Astrocyte (in vitro differentiated cells and primary cell): ENCODE results near the gene RNF121. TPM values are rescaled to one million over a fixed set of nuclear protein-coding genes. Genes with fewer than 3 reads are reported as not detected.

ENCODE experiments used
- DNase-seq: peaks from one replicate; pipeline ENCODE4 v3.0.0-alpha.2; 2010; ENCODE audit warnings: low read depth
- FAIRE-seq: peaks from 2 replicates; lab custom pipeline; 2011; peaks lifted over from hg19 to GRCh38; lab: Jason Lieb, UNC
- H2AFZ ChIP-seq: 2 replicates; pipeline ENCODE4 v1.6.0; 2012; ENCODE audit warnings: low read depth, low read length, inconsistent platforms
- H3K27ac ChIP-seq: 2 replicates; pipeline ENCODE4 v1.5.1; 2011; ENCODE audit warnings: low read depth, low read length, inconsistent platforms
- H3K27me3 ChIP-seq: 2 replicates; pipeline ENCODE4 v1.6.0; 2011; ENCODE audit warnings: low read length, inconsistent platforms; ENCODE audit not compliant: insufficient read depth
- H3K36me3 ChIP-seq: 2 replicates; pipeline ENCODE4 v1.5.1; 2011; ENCODE audit warnings: low read length, inconsistent platforms; ENCODE audit not compliant: insufficient read depth
- H3K4me1 ChIP-seq: 2 replicates; pipeline ENCODE4 v1.5.1; 2011; ENCODE audit warnings: low read length, inconsistent platforms; ENCODE audit not compliant: insufficient read depth
- H3K4me2 ChIP-seq: 2 replicates; pipeline ENCODE4 v1.6.0; 2012; ENCODE audit warnings: low read length, inconsistent platforms
- H3K4me3 ChIP-seq: 2 replicates; pipeline ENCODE4 v1.5.1; 2011; ENCODE audit warnings: low read depth, mild to moderate bottlenecking, low read length, inconsistent platforms; ENCODE audit not compliant: insufficient read depth
- H3K79me2 ChIP-seq: 2 replicates; pipeline ENCODE4 v1.6.0; 2012; ENCODE audit warnings: mild to moderate bottlenecking, low read length, inconsistent platforms; ENCODE audit not compliant: insufficient read depth
- H3K9ac ChIP-seq: 2 replicates; pipeline ENCODE4 v1.6.0; 2012; ENCODE audit warnings: mild to moderate bottlenecking, low read length, inconsistent platforms
- H3K9me3 ChIP-seq: 2 replicates; pipeline ENCODE4 v1.5.1; 2012; ENCODE audit warnings: low read depth, mild to moderate bottlenecking, low read length, inconsistent platforms; ENCODE audit not compliant: insufficient read depth
- H4K20me1 ChIP-seq: 2 replicates; pipeline ENCODE4 v1.6.0; 2012; ENCODE audit warnings: low read length, inconsistent platforms; ENCODE audit not compliant: insufficient read depth
- H3K27ac Mint-ChIP-seq: one replicate; pipeline ENCODE4 v1.8.0; 2021; ENCODE audit warnings: mild to moderate bottlenecking, mixed read lengths; ENCODE audit not compliant: unreplicated experiment
- H3K27me3 Mint-ChIP-seq: one replicate; pipeline ENCODE4 v1.8.0; 2021; ENCODE audit warnings: low read depth, mixed read lengths; ENCODE audit not compliant: unreplicated experiment
- H3K36me3 Mint-ChIP-seq: one replicate; pipeline ENCODE4 v1.8.0; 2021; ENCODE audit warnings: low read depth, mixed read lengths; ENCODE audit not compliant: unreplicated experiment
- H3K4me1 Mint-ChIP-seq: one replicate; pipeline ENCODE4 v1.8.0; 2021; ENCODE audit warnings: low read depth, mixed read lengths; ENCODE audit not compliant: unreplicated experiment
- H3K4me3 Mint-ChIP-seq: one replicate; pipeline ENCODE4 v1.8.0; 2021; ENCODE audit warnings: mild to moderate bottlenecking, moderate library complexity, mixed read lengths; ENCODE audit not compliant: unreplicated experiment
- H3K9me3 Mint-ChIP-seq: one replicate; pipeline ENCODE4 v1.8.0; 2021; ENCODE audit warnings: mild to moderate bottlenecking, mixed read lengths; ENCODE audit not compliant: unreplicated experiment
- EZH2 ChIP-seq: IDR thresholded peaks from 2 replicates; pipeline ENCODE4 v1.6.1; 2012; ENCODE audit warnings: mild to moderate bottlenecking, low read length, inconsistent platforms; ENCODE audit not compliant: insufficient read depth
- total RNA-seq: library from RNA; stranded (reverse); gene quantifications from 2 replicates; pipeline ENCODE4 v1.2.1, GENCODE V29; 2021
- TF ChIP-seq, protein P1 (sequence below): IDR thresholded peaks from 2 replicates; pipeline ENCODE4 v1.5.1; 2011; ENCODE audit warnings: low read depth, mild to moderate bottlenecking, inconsistent platforms, low read length, moderate library complexity; ENCODE audit not compliant: insufficient read depth

Gene RNF121
- total RNA-seq, 1 donor from 2014 or later, result 73.4 TPM

DNA sequence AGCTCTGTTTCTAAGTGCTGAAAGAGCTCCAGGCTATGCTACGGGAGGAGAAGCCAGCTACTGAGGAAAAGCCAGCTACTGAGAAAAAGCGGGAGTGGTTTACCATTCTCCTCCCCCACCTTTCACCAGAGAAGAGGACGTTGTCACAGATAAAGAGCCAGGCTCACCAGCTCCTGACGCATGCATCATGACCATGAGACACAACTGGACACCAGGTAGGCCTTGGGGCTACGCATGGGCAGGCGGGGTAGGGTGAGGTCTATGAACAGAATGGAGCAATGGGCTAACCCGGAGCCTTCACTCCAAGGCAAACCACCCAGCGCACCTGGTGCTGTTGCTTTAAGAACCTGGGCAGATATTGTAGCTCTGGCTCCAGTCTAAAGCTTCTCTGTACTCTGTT is 71.0 kb downstream of the RNF121 start:
- Histone ChIP-seq H3K36me3 (peaks cover 31% of the 10 kb centered on the region), H3K27ac (no peak overlapping the region), H3K27me3 (no peaks in the 10 kb centered on the region), H2AFZ (no peak overlapping the region), H3K9ac (no peak overlapping the region), H3K4me2 (no peak overlapping the region), H3K79me2 (peaks cover 8% of the 10 kb centered on the region), H3K4me3 (no peak overlapping the region), H3K4me1 (no peaks in the 10 kb centered on the region), H3K9me3 (no peaks in the 10 kb centered on the region), H4K20me1 (peaks cover 85% of the 10 kb centered on the region)
- FAIRE-seq (no peak), DNase-seq (no peak)
- H3K27ac Mint-ChIP-seq, result peak overlapping the region; percentile 18
- no peak for TF ChIP-seq EZH2
- peak overlapping the region; percentile 42 for H3K4me3 Mint-ChIP-seq
- H3K36me3 Mint-ChIP-seq, result peaks cover 42% of the 10 kb centered on the region
- H3K9me3 Mint-ChIP-seq, result peaks cover 2% of the 10 kb centered on the region
- no peaks in the 10 kb centered on the region for H3K27me3 Mint-ChIP-seq
- H3K4me1 Mint-ChIP-seq, result peaks cover 28% of the 10 kb centered on the region

DNA sequence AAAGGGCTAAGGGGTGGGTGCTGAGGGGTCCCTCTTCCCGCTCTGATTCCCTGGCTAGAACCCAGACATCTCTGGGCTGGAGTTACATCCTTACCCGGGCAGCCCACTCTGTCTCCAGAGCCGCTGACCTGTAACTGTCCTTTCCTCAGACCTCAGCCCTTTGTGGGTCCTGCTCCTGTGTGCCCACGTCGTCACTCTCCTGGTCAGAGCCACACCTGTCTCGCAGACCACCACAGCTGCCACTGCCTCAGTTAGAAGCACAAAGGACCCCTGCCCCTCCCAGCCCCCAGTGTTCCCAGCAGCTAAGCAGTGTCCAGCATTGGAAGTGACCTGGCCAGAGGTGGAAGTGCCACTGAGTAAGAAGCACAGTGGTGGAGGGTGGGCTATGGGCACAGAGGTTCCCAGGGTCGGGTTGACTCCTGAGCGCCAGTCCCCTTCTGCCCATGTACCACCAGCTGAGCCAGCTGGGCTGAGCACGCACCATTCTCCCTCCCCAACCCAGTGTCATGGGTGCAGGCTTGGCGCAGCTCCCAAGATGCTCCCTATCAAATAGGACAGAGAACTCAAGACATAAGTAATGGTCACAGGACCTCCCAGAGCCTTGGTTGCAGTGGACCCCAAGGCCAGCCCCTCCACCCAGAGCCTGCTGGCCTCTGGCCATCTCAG is 71.5 kb downstream of the RNF121 start:
- H4K20me1 ChIP-seq, result peaks cover 85% of the 10 kb centered on the region
- TF ChIP-seq, protein P1, sequence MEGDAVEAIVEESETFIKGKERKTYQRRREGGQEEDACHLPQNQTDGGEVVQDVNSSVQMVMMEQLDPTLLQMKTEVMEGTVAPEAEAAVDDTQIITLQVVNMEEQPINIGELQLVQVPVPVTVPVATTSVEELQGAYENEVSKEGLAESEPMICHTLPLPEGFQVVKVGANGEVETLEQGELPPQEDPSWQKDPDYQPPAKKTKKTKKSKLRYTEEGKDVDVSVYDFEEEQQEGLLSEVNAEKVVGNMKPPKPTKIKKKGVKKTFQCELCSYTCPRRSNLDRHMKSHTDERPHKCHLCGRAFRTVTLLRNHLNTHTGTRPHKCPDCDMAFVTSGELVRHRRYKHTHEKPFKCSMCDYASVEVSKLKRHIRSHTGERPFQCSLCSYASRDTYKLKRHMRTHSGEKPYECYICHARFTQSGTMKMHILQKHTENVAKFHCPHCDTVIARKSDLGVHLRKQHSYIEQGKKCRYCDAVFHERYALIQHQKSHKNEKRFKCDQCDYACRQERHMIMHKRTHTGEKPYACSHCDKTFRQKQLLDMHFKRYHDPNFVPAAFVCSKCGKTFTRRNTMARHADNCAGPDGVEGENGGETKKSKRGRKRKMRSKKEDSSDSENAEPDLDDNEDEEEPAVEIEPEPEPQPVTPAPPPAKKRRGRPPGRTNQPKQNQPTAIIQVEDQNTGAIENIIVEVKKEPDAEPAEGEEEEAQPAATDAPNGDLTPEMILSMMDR, result no peak
- no peak for TF ChIP-seq EZH2
- Mint-ChIP-seq H3K27me3 (no peaks in the 10 kb centered on the region), H3K4me3 (no peak overlapping the region), H3K4me1 (peaks cover 28% of the 10 kb centered on the region), H3K27ac (no peak overlapping the region), H3K36me3 (peaks cover 39% of the 10 kb centered on the region), H3K9me3 (peaks cover 2% of the 10 kb centered on the region)
- H3K9me3 ChIP-seq, result no peaks in the 10 kb centered on the region
- FAIRE-seq (no peak), DNase-seq (no peak)
- H3K27me3 ChIP-seq, result no peaks in the 10 kb centered on the region
- peaks cover 37% of the 10 kb centered on the region for H3K36me3 ChIP-seq
- no peak overlapping the region for H2AFZ ChIP-seq
- H3K79me2 ChIP-seq, result peaks cover 3% of the 10 kb centered on the region
- no peak overlapping the region for H3K4me3 ChIP-seq
- H3K4me1 ChIP-seq, result no peaks in the 10 kb centered on the region
- no peak overlapping the region for H3K27ac ChIP-seq
- H3K4me2 ChIP-seq, result no peak overlapping the region
- no peak overlapping the region for H3K9ac ChIP-seq

DNA sequence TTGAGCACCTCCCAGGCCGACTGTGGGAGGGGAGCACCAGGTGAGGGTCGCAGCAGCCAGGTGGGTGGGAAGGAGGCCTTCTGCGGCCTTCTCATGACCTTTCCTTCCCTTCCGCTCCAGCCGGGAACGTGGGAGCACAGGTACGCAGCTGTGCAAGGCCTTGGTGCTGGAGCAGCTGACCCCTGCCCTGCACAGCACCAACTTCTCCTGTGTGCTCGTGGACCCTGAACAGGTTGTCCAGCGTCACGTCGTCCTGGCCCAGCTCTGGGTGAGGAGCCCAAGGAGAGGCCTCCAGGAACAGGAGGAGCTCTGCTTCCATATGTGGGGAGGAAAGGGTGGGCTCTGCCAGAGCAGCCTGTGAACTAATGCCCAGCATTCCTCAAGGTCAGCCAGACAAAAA is 72.4 kb downstream of the RNF121 start:
- Mint-ChIP-seq H3K9me3 (peaks cover 2% of the 10 kb centered on the region), H3K36me3 (peaks cover 41% of the 10 kb centered on the region), H3K27me3 (no peaks in the 10 kb centered on the region), H3K4me1 (peaks cover 28% of the 10 kb centered on the region), H3K4me3 (no peak overlapping the region), H3K27ac (no peak overlapping the region)
- H4K20me1 ChIP-seq, result peaks cover 88% of the 10 kb centered on the region
- peaks cover 43% of the 10 kb centered on the region for H3K36me3 ChIP-seq
- no peaks in the 10 kb centered on the region for H3K9me3 ChIP-seq
- H3K4me2 ChIP-seq, result no peak overlapping the region
- no peak overlapping the region for H3K4me3 ChIP-seq
- H2AFZ ChIP-seq, result no peak overlapping the region
- peaks cover 3% of the 10 kb centered on the region for H3K79me2 ChIP-seq
- H3K27me3 ChIP-seq, result no peaks in the 10 kb centered on the region
- no peaks in the 10 kb centered on the region for H3K4me1 ChIP-seq
- no peak for FAIRE-seq
- no peak overlapping the region for H3K9ac ChIP-seq
- TF ChIP-seq EZH2, result no peak
- TF ChIP-seq, protein P1, result no peak
- no peak for DNase-seq
- no peak overlapping the region for H3K27ac ChIP-seq
